HL-60/S4 treated with retinoic acid at 250 ng/mL for 4 days and 3 days (cell line): ENCODE measurements around the gene LTF.
"Not testable (repeated sequence)": the region's sequence is repeated elsewhere in the genome, so short reads cannot be mapped to it uniquely, and the experiment has no call there.

Source experiments
- in situ Hi-C: fragments of 300-500 bp; cut with MboI; formaldehyde crosslinking; loops from 2 replicates; pipeline ENCODE4 v1.7.0; 2022; ENCODE audit warnings: low sequenced_read_pairs

LTF gene

GRCh38 chr3:46464326-46465195 lies at the start of gene LTF:
LTF (minus strand) TSS chr3:46464905; CDS start chr3:46464867, 38 bp downstream.
- in situ Hi-C loops = no loop called here

GRCh38 chr3:46512191-46512749 lies 47.6 kb upstream of the LTF start:
- in situ Hi-C loops = no loop called here

GRCh38 chr3:46509661-46510187 lies 45.0 kb upstream of the LTF start:
- in situ Hi-C loops = no loop called here

- in situ Hi-C loops = no loop called here
Observed at GRCh38 chr3:46508850-46509591, 44.3 kb upstream of the LTF start.

GRCh38 chr3:46506526-46506925 lies 41.8 kb upstream of the LTF start:
- in situ Hi-C loops = no loop called here

GRCh38 chr3:46505953-46506352 lies 41.2 kb upstream of the LTF start:
- in situ Hi-C loops = no loop called here

- in situ Hi-C loops = no loop called here
Observed at GRCh38 chr3:46504789-46505188, 40.1 kb upstream of the LTF start.

- in situ Hi-C loops = no loop called here
Observed at GRCh38 chr3:46503200-46503874, 38.6 kb upstream of the LTF start.

- in situ Hi-C loops = no loop called here
Observed at GRCh38 chr3:46501702-46502101, 37.0 kb upstream of the LTF start.

GRCh38 chr3:46500656-46501635 lies 36.2 kb upstream of the LTF start:
- in situ Hi-C loops = no loop called here

- in situ Hi-C loops = no loop called here
Observed at GRCh38 chr3:46498916-46499519, 34.3 kb upstream of the LTF start.

- in situ Hi-C loops = no loop called here
Observed at GRCh38 chr3:46497556-46498265, 33.0 kb upstream of the LTF start, which contains the start of gene RTP3. RTP3 (plus strand) TSS chr3:46497976; CDS start chr3:46498063, 87 bp downstream.

- in situ Hi-C loops = no loop called here
Observed at GRCh38 chr3:46496746-46497555, 32.2 kb upstream of the LTF start.

GRCh38 chr3:46495901-46496456 lies 31.3 kb upstream of the LTF start:
- in situ Hi-C loops = no loop called here

- in situ Hi-C loops = not testable (repeated sequence)
Observed at GRCh38 chr3:46494491-46494890, 29.8 kb upstream of the LTF start.

- in situ Hi-C loops = no loop called here
Observed at GRCh38 chr3:46492890-46493547, 28.3 kb upstream of the LTF start.
